H1 (cell line): Measurements from ENCODE around the gene LMO2. TPM values are rescaled to one million over a fixed set of nuclear protein-coding genes. Genes with fewer than 3 reads are reported as not detected.

ENCODE experiments used
- BRCA1 ChIP-seq: IDR thresholded peaks from 2 replicates; pipeline ENCODE4 v1.6.1; 2012; ENCODE audit warnings: low read depth, low read length, improper control_type of control experiment
- CBX8 ChIP-seq: fragments of 300-800, 300-1000 bp; sonication (generic); IDR thresholded peaks from 2 replicates; pipeline ENCODE4 v1.7.1; 2016; ENCODE audit warnings: low read depth, low read length, borderline replicate concordance
- CHD7 ChIP-seq: fragments of 300-600 bp; sonication (generic); IDR thresholded peaks from 2 replicates; pipeline ENCODE4 v1.7.1; 2012; ENCODE audit warnings: low read length, moderate library complexity, mild to moderate bottlenecking, inconsistent platforms; ENCODE audit not compliant: insufficient replicate concordance
- EP300 ChIP-seq, 2 experiments: IDR thresholded peaks; 1 replicate in 1 of 2; 2 replicates in 1 of 2; pipeline ENCODE4 v1.6.1; 2011 to 2012; ENCODE audit warnings: low read depth in 2 of 2, low read length in 2 of 2, mild to moderate bottlenecking in 2 of 2, borderline replicate concordance in 1 of 2, inconsistent platforms in 1 of 2, moderate library complexity in 1 of 2
- POLR2A ChIP-seq, 2 experiments: IDR thresholded peaks; 1 replicate in 1 of 2; 2 replicates in 1 of 2; pipeline ENCODE4 v1.6.1; 2011; ENCODE audit warnings: low read depth in 2 of 2, low read length in 2 of 2, mild to moderate bottlenecking in 2 of 2; ENCODE audit errors: control extremely low read depth in 1 of 2
- SAP30 ChIP-seq: fragments of 300-600 bp; sonication (generic); IDR thresholded peaks from 2 replicates; pipeline ENCODE4 v1.7.1; 2012; ENCODE audit warnings: low read length, moderate library complexity, mild to moderate bottlenecking, inconsistent platforms; ENCODE audit not compliant: insufficient read depth, insufficient replicate concordance
- SP1 ChIP-seq: IDR thresholded peaks from 2 replicates; pipeline ENCODE4 v1.6.1; 2011; ENCODE audit warnings: low read depth, low read length
- TAF1 ChIP-seq: IDR thresholded peaks from 2 replicates; pipeline ENCODE4 v1.6.1; 2011; ENCODE audit warnings: mild to moderate bottlenecking, low read depth, low read length
- polyA plus RNA-seq, 7 experiments: library from polyadenylated mRNA; depleted of rRNA in 3 of 7; stranded (reverse) in 5 of 7; unstranded in 2 of 7; fragments of >200 nt in 5 of 7; fragments of 200-250 nt in 2 of 7; gene quantifications; 1 replicate in 5 of 7; 2 replicates in 1 of 7; 4 replicates in 1 of 7; pipeline versions ENCODE4 v1.2.1 to v1.2.3, GENCODE V29; 2011 to 2013; ENCODE audit warnings: missing spikeins in 2 of 7, mixed read lengths in 2 of 7
- total RNA-seq: library from RNA; stranded (reverse); fragmentation: NEBNext Ultra II Directional; extraction: Animal tissue kit (Norgen Biotek cat#: 25700); gene quantifications from 2 replicates; pipeline ENCODE4 v1.2.1, GENCODE V29; 2021

Gene LMO2
- total and polyA plus RNA-seq, 2 of the 8 experiments (the other 6 are each of a cell fraction or from before 2014, with no cell fraction given) = 1.6 to 2.7 TPM

GRCh38 chr11:33848717-33849390 is 43.0 kb downstream of the LMO2 start (continued):
- TF ChIP-seq CHD7 = no peak
- no peak for TF ChIP-seq SAP30
- no peak for TF ChIP-seq POLR2A (IDR thresholded peaks at IDR 0.05; ENCODE audit: control extremely low read depth in 1 of 2, low read depth in 2 of 2, low read length in 2 of 2)
- no peak for TF ChIP-seq TAF1
- TF ChIP-seq EP300 (IDR thresholded peaks at IDR 0.05; ENCODE audit: borderline replicate concordance in 1 of 2, low read depth in 2 of 2, low read length in 2 of 2) = no peak
- TF ChIP-seq BRCA1 = no peak
- TF ChIP-seq CBX8 = no peak
- no peak for TF ChIP-seq SP1
